Transverse colon (tissue), 4 donors: ENCODE measurements around the gene FBLN2. TPM values are rescaled to one million over a fixed set of nuclear protein-coding genes. Genes with fewer than 3 reads are reported as not detected.

ENCODE experiments used
- DNase-seq: peaks from one replicate; pipeline ENCODE4 v3.0.0-alpha.2; 2019
- H3K27ac ChIP-seq, 4 donors: fragments of 200-600 bp; sonication (generic); 2 replicates each; pipeline ENCODE4 v1.5.1; 2016 to 2018; ENCODE audit warnings: inconsistent platforms in 4 of 4
- H3K27me3 ChIP-seq: fragments of 200-600 bp; sonication (generic); 2 replicates; pipeline ENCODE4 v1.5.1; 2017; ENCODE audit warnings: inconsistent platforms
- H3K36me3 ChIP-seq, 4 donors: fragments of 200-600 bp; sonication (generic); 2 replicates each; pipeline ENCODE4 v1.5.1; 2017 to 2019; ENCODE audit warnings: inconsistent platforms in 4 of 4
- H3K4me1 ChIP-seq, 4 donors: fragments of 200-600 bp; sonication (generic); 2 replicates each; pipeline ENCODE4 v1.5.1; 2017 to 2020; ENCODE audit warnings: inconsistent platforms in 4 of 4
- H3K4me3 ChIP-seq, 4 donors: fragments of 200-600 bp; sonication (generic); 1 replicate in 1 of 4; 2 replicates in 3 of 4; pipeline versions ENCODE4 v1.5.1 to v1.6.1; 2017 to 2019; ENCODE audit warnings: inconsistent platforms in 4 of 4
- H3K9me3 ChIP-seq, 2 donors: fragments of 200-600 bp; sonication (generic); 2 replicates each; pipeline ENCODE4 v1.5.1; 2017 to 2019; ENCODE audit warnings: inconsistent platforms in 2 of 2
- EP300 ChIP-seq: sonication (generic); formaldehyde crosslinking; IDR thresholded peaks from one replicate; pipeline ENCODE4 v1.6.1; 2017; ENCODE audit warnings: antibody characterized with exemption, low read depth
- POLR2A ChIP-seq: fragments of 450-650 bp; IDR thresholded peaks from one replicate; pipeline ENCODE4 v1.6.1; 2016; ENCODE audit warnings: antibody characterized with exemption, mild to moderate bottlenecking, moderate library complexity
- POLR2AphosphoS5 ChIP-seq, 3 donors: sonication (generic); formaldehyde crosslinking; IDR thresholded peaks; one replicate each; pipeline ENCODE4 v1.6.1; 2016; ENCODE audit warnings: antibody characterized with exemption in 3 of 3
- WGBS, 2 donors: methylation state at CpG; one replicate each; pipeline ENCODE4 v1.1.5; 2018; ENCODE audit warnings: low coverage in 1 of 2; 5-methylcytosine and 5-hydroxymethylcytosine counted together
- in situ Hi-C, 4 donors: fragments of 200-750 bp; cut with MboI; loops; one replicate each; pipeline versions ENCODE4 v1.15.0 to v1.15.1; 2017; ENCODE audit warnings: low sequenced_read_pairs in 3 of 4, low pct_ligation_motif_present in 1 of 4, low pct_unique_long_range_greater_than_20kb in 1 of 4
- intact Hi-C: fragments of 100-400 bp; cut with DNase I; formaldehyde crosslinking; loops from one replicate; pipeline ENCODE4 v1.15.1; 2023; ENCODE audit warnings: low total_unique reads
- total RNA-seq, 4 donors: library from RNA; depleted of rRNA; stranded (reverse); fragments of >200 nt; gene quantifications; one replicate each; pipeline ENCODE4 v1.1.0, GENCODE V29; 2016
- TF ChIP-seq, protein P1 (sequence below), 5 experiments: fragments of 200-600 bp in 3 of 5; fragments of 450-650 bp in 2 of 5; sonication (generic) in 3 of 5; IDR thresholded peaks; 1 replicate in 2 of 5; 2 replicates in 3 of 5; pipeline ENCODE4 v1.5.1; 2016 to 2017; ENCODE audit warnings: antibody characterized with exemption in 5 of 5, inconsistent platforms in 3 of 5, mild to moderate bottlenecking in 2 of 5, moderate library complexity in 1 of 5

FBLN2 gene
- total RNA-seq, 4 donors from 2014 or later = 23.0 to 51.5 (median 31.4) TPM

DNA sequence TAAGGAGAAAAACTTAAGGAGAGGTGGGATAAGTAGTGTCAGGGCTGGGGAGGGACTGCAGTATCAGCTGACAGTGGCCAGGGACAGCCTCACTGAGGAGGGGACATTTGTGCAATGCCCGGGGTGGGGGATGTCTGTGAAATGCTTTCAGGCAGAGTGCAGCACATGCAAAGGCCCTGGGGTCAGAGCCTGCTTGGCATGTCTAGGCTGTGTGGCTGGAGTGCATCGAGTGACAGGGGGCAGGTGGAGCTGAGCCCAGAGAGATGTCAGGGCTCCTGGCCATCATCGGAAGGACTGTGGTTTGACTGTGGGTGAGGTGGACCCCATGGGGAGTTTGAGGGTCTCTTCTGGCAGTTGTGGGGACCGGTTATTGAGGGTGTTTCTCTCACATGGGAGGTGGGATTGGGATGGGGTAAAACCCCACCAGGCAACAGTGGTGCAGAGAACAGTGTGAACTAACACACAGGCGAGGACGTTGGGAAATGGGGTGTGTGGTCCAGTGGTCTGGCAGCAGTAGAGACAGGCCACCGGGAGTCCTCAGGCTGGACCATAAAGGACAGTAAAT is 61.2 kb downstream of the FBLN2 start:
- Histone ChIP-seq H3K27ac (no peak overlapping the region), H3K4me1 (no peaks in the 10 kb centered on the region), H3K36me3 (no peaks in the 10 kb centered on the region), H3K9me3 (no peaks in the 10 kb centered on the region), H3K4me3 (no peak overlapping the region), H3K27me3 (no peaks in the 10 kb centered on the region)
- 83 to 87% methylated on average over 1 to 7 of the region's 7 CpGs for WGBS, 2 donors
- in situ Hi-C loops = no loop called here
- no peak for DNase-seq
- intact Hi-C loops = no loop called here
- TF ChIP-seq, protein P1, sequence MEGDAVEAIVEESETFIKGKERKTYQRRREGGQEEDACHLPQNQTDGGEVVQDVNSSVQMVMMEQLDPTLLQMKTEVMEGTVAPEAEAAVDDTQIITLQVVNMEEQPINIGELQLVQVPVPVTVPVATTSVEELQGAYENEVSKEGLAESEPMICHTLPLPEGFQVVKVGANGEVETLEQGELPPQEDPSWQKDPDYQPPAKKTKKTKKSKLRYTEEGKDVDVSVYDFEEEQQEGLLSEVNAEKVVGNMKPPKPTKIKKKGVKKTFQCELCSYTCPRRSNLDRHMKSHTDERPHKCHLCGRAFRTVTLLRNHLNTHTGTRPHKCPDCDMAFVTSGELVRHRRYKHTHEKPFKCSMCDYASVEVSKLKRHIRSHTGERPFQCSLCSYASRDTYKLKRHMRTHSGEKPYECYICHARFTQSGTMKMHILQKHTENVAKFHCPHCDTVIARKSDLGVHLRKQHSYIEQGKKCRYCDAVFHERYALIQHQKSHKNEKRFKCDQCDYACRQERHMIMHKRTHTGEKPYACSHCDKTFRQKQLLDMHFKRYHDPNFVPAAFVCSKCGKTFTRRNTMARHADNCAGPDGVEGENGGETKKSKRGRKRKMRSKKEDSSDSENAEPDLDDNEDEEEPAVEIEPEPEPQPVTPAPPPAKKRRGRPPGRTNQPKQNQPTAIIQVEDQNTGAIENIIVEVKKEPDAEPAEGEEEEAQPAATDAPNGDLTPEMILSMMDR (IDR thresholded peaks at IDR 0.05) = no peak
- TF ChIP-seq POLR2A (no peak), POLR2AphosphoS5 (IDR thresholded peaks at IDR 0.05) (no peak), EP300 (no peak)

DNA sequence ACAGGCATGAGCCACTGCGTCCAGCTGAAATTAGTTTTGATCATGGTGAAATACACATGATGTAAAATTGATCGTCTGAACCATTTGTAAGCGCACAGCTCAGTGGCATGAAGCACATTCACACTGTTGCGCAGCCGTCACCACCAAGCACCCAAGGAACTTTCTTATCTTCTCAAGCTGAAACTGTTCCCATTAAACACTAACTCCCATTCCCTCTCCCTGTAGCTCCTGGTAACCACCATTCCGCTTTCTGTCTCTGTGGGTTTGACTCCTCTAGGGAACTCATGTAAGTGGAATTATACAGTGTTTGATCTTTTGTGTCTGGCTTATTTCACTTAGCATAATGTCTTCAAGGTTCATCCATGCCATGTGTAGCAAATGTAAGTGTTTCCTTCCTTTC is 62.3 kb downstream of the FBLN2 start:
- no peak overlapping the region for H3K27ac ChIP-seq
- intact Hi-C loops = no loop called here
- WGBS, 2 donors = 82 to 100% methylated on average over 1 to 6 of the region's 6 CpGs

DNA sequence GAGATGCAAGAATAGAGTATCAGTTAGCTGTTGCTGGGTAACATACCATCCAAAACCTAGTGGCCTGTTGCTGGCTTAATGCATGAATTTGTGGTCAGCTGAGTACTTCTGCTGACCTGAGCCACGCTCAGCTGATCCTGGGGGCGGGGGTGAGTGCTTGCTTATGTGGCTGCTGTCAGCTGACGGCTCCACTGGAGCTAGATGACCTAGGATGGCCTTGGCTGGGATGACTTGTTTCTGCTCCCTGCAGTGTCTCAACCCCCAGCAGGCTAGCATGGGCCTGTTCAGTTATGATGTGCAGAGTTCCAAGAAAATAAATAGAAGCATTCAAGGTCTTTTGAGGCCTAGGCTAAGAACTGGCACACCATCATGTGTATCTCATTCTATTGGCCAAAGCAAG is 63.9 kb downstream of the FBLN2 start:
- no peaks in the 10 kb centered on the region for H3K27me3 ChIP-seq
- intact Hi-C loops = no loop called here
- no peak overlapping the region for H3K27ac ChIP-seq
- no peak overlapping the region for H3K4me3 ChIP-seq
- H3K9me3 ChIP-seq = no peaks in the 10 kb centered on the region
- WGBS, 2 donors = 81% methylated on average over 3 of the region's 3 CpGs; no CpG with 5 or more reads in 1 of the 2 donors
- no peak for TF ChIP-seq POLR2AphosphoS5 (IDR thresholded peaks at IDR 0.05)
- TF ChIP-seq EP300 = no peak
- TF ChIP-seq, protein P1 (IDR thresholded peaks at IDR 0.05) = no peak
- no peak for TF ChIP-seq POLR2A
- no peaks in the 10 kb centered on the region for H3K36me3 ChIP-seq
- in situ Hi-C loops = no loop called here
- DNase-seq = no peak
- H3K4me1 ChIP-seq = no peaks in the 10 kb centered on the region

More for the DNA sequence above, 62.3 kb downstream of the FBLN2 start:
- DNase-seq = no peak
- Histone ChIP-seq H3K4me1 (no peaks in the 10 kb centered on the region), H3K36me3 (no peaks in the 10 kb centered on the region), H3K9me3 (no peaks in the 10 kb centered on the region), H3K27me3 (no peaks in the 10 kb centered on the region), H3K4me3 (no peak overlapping the region)
- TF ChIP-seq POLR2AphosphoS5 (IDR thresholded peaks at IDR 0.05) = no peak
- no peak for TF ChIP-seq EP300
- TF ChIP-seq, protein P1 (IDR thresholded peaks at IDR 0.05) = no peak
- TF ChIP-seq POLR2A = no peak
- in situ Hi-C loops = no loop called here

DNA sequence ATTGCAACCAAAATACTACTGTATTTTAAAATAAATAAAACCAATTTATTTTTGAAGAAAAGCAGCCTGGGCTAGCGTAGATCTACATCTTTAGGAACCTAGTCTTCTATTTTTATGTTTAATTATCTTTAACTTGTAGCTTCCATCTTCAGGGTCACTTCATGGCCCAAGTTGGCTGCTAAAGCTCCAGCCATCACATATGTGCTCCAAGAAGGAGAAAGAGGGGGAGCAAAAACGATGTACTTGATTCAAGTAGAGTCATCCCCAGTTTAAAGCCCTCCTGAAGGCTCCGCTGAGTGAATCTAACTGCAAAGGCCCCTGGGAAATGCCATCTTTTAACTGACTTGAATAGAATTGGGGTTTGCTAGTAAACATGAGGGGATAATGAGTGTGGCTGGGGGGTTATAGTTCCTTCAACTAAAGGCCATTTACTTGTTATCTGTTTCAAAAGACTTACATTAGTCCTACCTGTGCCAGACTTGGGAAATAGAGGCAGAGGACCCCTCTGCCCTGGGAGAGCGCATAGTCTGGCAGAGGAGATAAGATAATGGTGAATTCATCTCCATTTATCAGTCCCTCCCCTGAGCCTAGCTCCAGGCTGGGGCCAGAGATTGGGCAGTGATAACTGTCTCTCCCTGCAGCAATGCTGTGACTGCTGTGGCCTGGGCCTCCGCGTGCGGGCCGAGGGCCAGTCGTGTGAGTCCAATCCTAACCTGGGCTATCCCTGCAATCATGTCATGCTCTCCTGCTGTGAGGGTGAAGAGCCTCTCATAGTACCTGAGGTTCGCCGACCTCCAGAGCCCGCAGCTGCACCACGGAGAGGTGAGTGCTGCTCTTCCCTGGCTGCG is 64.6 kb downstream of the FBLN2 start:
- H3K9me3 ChIP-seq = no peaks in the 10 kb centered on the region
- no peak overlapping the region for H3K4me3 ChIP-seq
- H3K27me3 ChIP-seq = no peaks in the 10 kb centered on the region
- intact Hi-C loops = no loop called here
- 77 to 86% methylated on average over 6 to 9 of the region's 14 CpGs for WGBS, 2 donors
- in situ Hi-C loops = no loop called here
- no peaks in the 10 kb centered on the region for H3K4me1 ChIP-seq
- TF ChIP-seq, protein P1 (IDR thresholded peaks at IDR 0.05) = no peak
- TF ChIP-seq POLR2A (no peak), EP300 (no peak), POLR2AphosphoS5 (IDR thresholded peaks at IDR 0.05) (no peak)
- no peak for DNase-seq
- H3K27ac ChIP-seq = no peak overlapping the region
- no peaks in the 10 kb centered on the region for H3K36me3 ChIP-seq
